GM21576 (cell line): ENCODE data around the gene RALGAPA2.

Experiments
- ATAC-seq: cut with Tn5 transposase; IDR thresholded peaks from one replicate; pipeline ENCODE4 v1.9.1; 2021; ENCODE audit warnings: mild to moderate bottlenecking, moderate library complexity; ENCODE audit not compliant: unreplicated experiment

RALGAPA2 gene

DNA sequence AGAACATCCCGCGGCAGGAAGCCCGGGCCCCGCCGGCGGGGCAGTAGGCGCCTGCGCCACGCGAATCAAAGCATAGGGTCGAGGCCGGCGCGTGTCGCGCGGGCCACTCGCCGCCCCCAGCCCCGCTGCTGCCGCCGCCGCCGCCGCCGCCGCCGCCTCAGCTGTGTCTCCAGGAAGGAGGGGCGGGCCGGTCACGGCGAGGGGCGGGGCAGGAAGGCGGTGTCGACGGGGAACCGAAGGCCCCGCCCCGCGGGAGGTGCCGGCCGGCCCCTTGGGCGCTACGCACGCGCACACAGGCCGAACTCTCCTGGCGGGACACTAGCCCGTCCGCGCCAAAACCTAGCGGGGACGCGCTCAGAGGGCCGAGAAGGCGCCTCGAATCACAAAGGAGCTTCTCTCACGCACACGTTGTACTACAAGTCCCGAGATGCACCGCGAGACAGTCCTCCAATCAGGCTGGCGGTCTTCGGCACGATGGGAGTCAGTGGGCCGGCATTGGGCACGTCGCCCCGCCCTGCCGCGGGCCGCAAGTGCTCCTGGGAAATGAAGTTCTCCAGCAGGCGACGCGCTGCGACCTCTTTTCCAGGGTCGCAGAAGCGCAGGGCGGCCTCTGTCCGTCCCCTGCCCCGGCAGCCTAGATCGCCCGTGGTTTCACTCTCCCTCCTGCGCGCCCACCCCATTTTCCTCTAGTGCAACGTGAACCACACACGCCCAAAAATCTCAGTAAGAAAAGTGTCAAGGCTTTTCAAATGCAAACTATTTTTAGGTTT, at the start of gene RALGAPA2:
Gene RALGAPA2 (minus strand): TSS at position 171 of the 770 bp plus-strand sequence. CDS start 164 bp downstream, at position 7.
- peak; percentile 95 for ATAC-seq

DNA sequence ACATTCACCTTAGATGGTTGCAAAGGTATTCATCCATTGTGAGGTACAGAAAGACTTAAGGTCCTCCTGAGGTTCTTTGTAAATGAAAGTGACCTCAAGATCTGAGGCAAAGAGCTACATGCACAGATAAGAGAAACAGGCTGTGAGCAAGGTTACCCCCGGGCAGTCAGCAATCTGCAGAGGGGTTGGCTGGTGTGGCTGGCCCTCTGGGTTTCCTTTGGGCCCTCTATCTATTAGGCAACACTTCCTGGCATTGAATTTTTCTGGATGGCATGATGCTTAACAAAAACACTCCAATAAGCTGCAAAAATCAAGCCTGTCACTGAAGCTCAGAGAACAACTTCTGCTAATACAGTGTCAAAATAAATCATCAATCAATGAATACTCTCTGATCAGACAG, 48.9 kb upstream of the RALGAPA2 start:
- no peak for ATAC-seq

DNA sequence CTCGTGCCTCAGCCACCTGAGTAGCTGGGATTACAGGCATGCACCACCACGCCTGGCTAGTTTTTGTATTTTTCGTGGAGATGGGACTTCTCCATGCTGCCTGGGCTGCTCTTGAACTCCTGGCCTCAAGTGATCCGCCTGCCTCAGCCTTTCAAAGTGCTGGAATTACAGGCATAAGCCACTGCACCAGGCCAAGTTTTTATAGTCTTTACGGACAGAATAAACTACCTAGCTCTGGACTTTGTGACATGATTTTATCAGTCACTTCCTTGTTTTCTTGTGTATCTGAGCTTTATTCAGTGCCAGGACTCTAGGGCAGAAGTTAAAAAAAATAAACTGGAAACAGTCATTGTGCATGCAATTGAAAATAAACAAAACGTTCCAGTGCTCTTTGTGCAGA, 46.7 kb upstream of the RALGAPA2 start:
- ATAC-seq, result no peak

DNA sequence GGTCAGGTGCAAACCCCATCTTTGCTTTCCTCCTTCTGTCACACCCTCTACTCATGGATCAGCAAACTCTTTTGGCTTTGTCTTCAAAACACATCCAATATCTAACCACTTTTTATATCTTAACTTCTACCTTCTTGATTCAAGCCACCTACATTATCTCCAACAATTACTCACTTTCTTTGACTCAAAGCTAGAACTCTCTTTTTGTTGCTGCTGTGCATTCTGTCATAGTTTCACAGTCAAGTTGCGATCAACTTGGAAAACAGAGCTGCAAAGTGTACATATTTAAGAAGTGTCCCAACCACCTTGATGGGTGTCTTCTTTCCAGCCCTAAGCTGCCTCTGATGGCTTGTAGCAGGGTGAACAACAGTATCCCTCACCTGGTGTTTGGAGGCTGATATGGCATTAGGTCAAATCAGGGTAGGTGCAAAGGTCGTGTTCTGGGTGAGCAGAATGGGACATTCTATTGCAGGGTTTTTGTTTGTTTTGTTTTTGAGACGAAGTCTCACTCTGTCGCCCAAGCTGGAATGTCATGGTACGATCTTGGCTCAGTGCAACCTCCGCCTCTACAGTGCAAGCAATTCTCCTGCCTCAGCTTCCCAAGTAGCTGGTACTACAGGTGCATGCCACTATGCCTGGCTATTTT, 43.4 kb upstream of the RALGAPA2 start:
- ATAC-seq, result no peak

DNA sequence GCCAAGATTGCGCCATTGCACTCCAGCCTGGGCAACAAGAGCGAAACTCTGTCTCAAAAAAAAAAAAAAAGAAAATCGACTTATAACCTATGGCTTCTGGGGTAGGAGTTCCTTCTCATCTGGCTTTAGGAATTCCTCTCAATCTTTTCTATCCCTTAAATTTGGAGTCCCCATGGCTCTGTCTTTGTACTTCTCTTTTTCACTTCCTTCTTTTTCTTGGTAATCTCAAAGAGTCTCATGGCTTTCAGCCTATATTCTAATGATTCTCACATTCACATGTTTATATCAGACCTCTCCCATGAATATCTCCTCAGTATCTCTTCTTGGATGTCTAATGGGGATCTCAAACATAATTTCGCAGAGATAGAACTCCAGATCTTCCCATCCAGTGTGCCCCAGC, 42.8 kb upstream of the RALGAPA2 start:
- ATAC-seq, result no peak

DNA sequence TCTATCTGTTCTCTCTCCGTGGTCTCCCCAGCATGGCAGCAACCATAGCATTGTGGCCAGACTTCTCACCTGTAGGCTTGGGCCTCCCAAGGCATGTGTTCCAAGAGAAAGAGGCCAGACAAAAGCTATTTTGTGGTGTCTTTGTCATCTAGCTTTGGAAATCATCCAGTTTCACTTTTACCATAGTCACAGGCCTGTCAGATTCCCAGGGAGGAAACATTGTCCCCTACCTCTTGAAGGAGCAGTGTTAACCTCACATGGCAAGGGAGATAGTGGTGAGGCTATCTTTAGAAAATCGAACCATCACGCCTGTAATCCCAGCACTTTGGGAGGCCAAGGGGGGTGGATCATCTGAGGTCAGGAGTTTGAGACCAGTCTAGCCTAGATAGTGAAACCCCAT, 42.3 kb upstream of the RALGAPA2 start:
- ATAC-seq, result no peak

DNA sequence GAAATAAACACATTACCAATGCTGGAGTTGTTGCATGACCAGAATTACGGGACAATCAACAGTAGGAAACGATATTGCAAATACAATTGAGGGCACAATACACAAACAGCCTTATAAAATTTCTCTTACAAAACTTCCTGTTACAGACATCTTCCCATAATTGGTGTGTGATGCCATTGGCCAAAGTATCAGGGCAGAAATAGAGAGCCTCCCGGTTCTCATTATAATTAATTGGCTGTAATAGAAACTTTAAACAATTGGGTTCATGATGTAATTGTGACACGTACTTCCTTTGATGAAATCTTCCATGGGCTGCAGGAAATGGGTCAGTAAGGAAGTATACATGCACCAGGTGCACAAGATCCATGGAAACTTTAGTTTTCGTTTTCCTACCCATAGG, 40.3 kb upstream of the RALGAPA2 start:
- ATAC-seq, result no peak

DNA sequence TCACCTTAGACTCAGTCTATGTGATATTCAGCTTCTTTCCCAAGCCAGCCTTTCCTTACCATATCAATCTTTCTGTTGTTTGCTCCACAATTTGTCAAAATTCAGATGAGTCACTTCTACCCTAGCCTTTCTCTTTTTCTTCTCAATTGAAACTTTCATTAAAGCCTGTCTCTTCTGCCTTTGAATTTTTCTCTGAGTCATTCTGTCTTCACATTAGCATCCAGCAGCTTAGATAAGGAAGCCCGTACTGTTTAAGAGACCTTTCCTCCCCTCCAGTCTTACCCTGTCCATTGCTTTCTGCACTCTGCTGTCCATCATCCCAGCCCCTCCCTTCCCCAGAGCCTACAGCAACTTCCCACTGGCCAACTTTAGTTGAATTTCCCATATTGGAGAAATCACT, 34.9 kb upstream of the RALGAPA2 start:
- no peak for ATAC-seq

DNA sequence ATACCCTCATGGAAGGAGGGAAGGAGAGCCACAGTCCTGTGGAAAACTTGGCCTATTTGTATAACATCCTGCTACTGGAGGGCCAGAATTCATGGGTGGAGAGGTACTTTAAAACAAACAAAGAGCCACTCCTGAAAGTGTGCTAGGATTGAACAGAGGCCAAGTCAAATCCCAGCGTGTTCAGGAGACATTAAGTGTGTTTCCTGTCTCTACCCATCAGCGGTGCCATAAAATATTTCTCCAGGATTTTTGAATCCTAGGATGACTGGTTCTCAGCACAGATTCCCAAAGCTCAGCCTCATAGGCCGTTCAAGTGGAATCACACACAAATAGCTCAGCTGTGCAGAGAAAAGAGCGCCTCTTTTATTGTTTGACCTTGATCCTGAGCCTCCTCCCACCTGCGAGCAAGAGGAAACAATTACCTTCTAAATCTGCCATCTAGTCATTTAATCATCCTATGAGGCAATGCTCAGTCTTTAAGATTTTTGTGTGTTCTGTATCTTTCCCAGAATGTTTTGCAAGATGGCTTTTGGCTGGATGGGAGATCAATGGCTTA, 31.8 kb upstream of the RALGAPA2 start:
- no peak for ATAC-seq

DNA sequence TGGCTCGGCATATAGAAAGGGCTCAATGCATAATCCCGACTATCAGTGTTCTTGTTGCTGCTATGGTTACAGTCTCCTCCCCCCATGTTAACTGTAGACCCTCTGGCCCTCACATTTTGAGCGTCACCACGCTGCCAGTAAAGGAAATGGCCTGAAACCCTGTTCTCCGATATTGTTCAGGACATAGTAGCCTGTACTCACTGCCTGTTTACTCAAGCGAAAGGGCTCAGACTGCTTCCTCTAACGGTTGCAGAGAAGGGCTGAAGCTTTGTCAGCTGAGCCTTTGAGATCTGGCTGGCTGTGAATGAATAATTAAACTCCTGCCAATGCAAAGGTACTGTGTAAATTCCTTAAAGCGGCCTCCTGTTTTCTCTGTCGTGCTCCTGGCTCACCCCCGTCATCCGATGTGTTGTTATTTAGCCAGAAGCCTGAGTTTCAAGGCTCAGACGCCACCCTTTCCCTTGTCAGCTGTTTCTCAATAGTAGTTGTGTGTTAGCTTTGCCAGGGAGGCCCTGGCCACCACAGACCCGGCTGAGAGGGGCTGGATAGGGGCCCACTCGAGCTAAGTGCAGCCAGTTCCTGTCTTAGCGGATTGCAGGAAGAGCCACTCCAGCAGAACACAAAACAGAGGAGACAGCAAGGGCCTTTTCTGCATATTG, 31.2 kb upstream of the RALGAPA2 start:
- ATAC-seq, result peak; percentile 50

DNA sequence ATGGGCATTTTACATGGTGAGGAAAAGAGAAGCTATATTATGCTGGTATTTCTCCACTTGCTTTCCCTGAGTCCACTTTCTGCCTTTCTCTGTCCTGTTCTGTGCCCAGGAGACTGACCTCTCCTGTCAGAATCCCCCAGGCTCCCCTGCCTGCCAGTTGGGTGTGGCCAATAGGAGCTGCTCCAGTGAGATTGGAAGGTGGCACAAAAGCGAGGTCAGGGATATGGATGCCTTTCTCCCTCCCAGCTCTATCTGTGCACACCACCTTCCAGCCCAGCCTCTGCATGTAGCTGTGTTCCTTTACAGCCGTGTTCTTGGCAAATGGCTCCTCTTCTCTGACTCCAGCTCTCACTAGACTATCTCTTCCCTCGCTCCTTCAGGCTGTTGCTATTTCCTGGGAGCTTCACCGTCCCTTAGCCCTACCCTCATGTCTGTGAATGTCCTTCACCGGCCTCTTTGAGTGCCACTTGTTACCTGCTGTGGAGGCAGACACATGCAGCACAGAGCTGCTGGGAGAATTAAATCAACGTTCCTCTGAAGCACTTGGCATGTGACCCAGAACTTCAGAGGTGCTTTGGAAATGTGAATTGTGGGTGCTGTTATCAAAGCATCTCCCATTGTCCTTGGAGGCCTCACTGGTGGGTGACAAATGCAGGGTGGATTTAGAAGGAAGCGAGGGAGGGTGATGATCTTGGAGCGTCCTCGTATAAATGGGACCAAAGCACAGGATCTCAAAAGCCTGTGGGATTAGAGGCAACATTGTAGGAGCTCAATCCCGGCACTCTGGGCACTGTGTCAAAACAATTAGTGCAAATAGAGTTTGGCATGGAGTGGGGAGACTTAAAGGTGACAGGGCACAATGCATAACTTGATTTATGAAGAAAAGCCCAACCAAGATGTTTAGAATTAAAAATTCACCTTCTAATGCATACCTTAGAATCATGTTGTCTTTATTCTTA, 28.9 kb upstream of the RALGAPA2 start:
- ATAC-seq, result no peak

DNA sequence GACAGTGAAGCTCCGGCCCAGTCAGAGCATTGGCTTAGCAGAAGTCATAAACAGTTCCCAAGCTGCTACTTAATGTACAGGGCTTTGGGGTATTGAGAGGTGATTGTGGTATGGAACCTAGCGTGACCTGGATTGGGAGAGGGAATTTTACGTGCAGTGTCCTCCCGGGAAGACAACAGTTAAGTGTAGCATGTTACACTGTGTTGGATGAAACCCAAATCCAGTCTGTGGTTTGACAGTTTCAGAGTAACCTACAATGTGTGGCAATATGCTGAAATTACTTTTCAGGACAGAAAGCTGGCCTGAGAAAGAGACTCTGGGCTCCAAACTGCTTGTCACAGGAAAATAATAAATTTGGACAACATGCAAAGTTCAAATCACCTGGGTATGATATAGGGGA, 28.1 kb upstream of the RALGAPA2 start:
- no peak for ATAC-seq

DNA sequence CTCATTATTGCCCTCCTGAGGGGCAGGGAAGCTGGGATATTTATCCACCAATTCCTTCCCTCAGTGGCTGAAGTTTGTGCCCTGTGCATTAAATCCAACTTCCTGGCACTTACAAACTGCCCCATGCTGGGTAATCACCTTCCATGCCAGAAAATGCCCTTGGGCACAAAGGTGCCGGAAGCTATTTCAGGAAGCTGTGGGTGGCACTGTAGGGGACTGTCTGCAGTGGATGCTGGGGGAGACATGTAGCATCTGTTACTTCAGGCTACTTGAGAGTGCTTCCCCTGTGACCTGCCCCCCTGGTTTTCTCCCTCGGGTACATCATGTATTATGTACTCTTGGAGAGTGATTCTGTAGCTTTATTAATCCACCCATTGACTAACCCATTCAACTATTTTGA, 24.7 kb upstream of the RALGAPA2 start:
- no peak for ATAC-seq

DNA sequence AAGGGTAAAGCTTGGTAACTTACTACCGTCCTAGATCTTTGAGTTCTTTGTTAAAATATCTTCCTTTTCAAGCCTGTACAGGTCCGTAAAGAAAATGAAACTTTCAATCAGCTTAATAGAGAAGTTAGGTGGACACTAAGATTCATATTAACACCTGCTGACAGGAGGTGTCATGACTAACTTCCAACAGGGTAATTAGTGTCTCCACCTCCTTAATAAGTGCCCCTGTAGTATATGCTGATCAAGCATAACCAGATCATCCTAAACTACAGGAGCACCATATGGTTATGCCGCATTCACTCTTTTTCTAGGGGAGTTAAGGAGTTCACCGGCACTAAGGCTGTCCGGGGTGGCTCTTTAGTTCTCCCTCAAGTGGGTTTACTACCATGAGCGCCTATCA, 23.9 kb upstream of the RALGAPA2 start:
- no peak for ATAC-seq

DNA sequence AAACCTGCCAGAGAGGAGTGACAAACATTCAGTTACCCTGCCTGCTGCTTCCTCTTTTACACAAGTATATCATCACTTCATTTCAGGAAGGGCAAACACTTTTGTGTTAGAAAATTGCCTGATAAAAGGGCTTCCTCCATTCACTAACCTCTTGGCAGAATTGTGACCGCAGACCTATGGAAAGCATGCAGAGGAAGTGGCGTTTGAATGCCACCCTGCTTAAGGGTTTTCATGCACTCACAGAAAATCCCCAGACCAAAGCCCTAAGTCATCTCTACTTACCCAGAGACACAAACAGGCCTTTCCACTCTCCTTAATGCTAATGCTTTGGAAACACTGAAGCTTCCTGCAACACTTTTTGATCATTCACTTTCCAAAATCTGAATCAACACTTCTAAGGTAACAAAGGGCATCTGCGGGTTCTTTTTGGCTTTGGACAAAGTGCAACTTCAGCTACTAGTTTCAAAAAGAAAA, 22.1 kb upstream of the RALGAPA2 start:
- peak; percentile 54 for ATAC-seq

DNA sequence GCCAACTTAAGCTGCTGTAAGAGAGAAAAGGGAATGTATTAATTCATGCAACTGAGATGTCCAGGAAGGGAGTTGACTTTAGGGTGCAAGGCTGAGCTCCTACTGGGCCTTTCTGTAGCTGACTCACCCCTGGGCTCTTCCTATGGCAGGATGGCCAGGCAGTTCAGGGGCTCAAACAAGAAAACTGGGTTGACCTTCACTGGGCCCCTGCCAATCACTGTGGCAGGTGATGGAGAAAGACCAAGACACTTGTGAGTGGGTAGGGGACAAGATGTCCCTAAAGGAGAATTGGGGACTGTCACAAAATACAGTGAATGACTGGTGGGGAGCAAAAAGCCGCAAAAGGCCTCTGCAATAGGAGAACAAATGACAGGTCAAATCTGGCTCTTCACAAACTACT, 21.5 kb upstream of the RALGAPA2 start:
- no peak for ATAC-seq

DNA sequence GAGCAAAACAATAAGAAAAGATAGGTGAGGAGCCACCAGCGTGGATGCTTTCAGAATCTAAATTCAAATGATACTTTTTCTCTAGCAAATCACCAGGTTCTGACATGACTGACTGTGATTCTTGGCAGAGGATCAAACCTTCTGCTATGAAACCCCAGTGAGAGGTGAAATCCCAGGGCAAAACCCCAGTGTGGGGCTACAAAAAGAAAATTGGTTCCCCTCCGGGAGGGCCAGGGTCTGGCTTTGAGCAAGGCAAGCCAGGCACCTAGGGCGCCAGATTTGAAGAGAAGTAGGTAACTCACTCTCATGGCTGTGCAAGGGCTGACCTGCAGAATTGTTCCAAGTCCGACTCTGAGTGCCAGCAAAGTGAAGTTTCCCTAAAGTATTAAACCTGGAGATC, 20.2 kb upstream of the RALGAPA2 start:
- ATAC-seq, result no peak

DNA sequence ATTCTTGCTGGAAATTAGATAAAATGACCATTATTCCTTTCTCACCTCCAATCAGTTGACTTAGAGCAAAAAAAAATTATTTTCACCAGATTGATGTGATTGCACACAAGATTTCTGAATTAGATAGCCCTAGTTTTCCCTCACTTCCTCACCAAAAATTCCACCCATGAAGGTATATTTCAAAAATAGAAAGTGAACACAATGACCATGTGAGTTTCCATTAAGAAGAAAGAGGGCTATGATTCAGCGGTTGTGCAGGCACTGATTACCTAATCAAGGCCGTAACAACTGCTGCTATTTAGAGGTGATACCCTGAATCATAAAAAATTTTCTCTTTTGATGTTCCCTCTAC, 19.5 kb upstream of the RALGAPA2 start:
- no peak for ATAC-seq

DNA sequence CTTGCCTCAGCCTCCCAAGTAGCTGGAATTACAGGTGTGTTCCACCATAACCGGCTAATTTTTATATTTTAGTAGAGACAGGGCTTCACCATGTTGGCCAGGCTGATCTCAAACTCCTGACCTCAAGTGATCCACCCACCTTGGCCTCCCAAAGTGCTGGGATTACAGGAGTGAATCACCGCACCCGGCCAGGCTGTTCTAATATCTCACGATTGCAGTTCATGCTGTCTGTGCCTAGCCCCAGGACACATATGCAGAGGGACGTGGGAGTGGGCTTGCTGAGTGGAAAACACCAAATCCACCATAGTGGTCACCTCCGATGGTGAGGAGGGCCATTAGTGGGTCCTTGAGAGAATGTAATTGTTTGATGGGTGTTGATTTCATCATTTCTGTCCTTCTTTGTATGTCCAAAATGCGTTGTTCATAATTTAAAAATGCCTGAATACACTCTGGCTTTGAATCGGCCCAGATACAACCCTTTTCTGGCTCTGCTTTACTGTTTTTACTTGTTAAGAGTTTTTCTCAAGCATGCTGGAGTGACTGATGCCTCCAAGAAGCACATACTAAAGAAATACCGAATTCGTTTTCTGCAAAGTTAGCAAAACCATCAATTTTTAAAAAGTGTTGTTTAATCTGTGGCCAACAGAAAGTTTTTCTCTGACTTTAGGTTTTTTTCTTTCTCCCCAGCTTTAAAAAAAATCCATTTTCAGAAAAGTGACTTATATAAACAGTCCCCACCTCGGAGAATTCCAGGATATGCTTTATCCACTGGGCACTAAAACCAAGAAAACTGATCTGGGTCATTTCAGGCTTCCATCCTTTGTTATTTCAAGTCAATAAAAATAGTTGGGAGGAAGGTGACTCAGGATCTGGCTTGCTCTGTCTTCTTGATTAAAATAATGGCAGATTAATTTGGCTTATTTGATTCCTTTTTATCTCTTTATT, 18.8 kb upstream of the RALGAPA2 start:
- ATAC-seq, result no peak

DNA sequence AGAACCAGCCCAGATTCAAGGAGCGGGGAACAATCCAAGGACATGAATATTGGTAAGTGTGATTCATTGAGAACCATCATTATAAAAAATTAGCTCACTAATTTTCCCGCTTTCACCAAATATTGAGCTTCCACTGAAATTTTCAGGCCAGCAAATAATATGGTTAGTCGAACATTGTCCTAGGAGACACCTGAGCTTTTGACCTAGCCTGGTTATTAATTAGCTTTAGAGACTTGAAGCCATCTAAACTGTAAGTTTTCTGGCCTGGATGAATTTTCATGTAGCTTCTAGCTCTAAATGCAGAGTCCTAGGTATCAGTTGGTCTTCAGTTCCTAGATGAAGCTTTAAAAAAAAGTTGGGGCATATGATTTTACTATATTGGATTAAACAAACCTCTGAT, 17.1 kb upstream of the RALGAPA2 start:
- ATAC-seq, result no peak
